SK-N-MC (cell line): ENCODE measurements around the gene FOXP1.
A peak's percentile ranks its signal among the peaks of the same experiment; 100 is the strongest.

Experiments
- DNase-seq: peaks from one replicate; pipeline ENCODE4 v3.0.0-alpha.2; 2011; ENCODE audit warnings: low read depth, low spot score
- H3K27ac ChIP-seq: fragments of 200-600 bp; sonication (generic); 2 replicates; pipeline ENCODE4 v1.5.1; 2016; ENCODE audit warnings: mixed run types
- H3K36me3 ChIP-seq: fragments of 200-600 bp; sonication (generic); 2 replicates; pipeline ENCODE4 v1.6.1; 2017; ENCODE audit warnings: antibody characterized with exemption, low read length, mixed read lengths; ENCODE audit not compliant: insufficient read depth
- H3K4me3 ChIP-seq: fragments of 200-600 bp; sonication (generic); 2 replicates; pipeline ENCODE4 v1.5.1; 2016
- H3K9ac ChIP-seq: fragments of 200-600 bp; sonication (generic); 2 replicates; pipeline ENCODE4 v1.8.0; 2017; ENCODE audit warnings: mixed run types, mixed read lengths; ENCODE audit not compliant: insufficient read length
- H3K9me3 ChIP-seq: fragments of 200-600 bp; sonication (generic); 2 replicates; pipeline ENCODE4 v1.6.1; 2017; ENCODE audit warnings: low read depth, mild to moderate bottlenecking, antibody characterized with exemption, low read length, moderate library complexity, mixed read lengths
- EZH2 ChIP-seq: fragments of 200-600 bp; sonication (generic); IDR thresholded peaks from one replicate; pipeline ENCODE4 v1.6.1; 2017; ENCODE audit warnings: antibody characterized with exemption
- FOXP2 ChIP-seq: optimal IDR thresholded peaks from 2 replicates; pipeline ENCODE3; 2011; ENCODE audit warnings: mild to moderate bottlenecking, moderate library complexity; ENCODE audit not compliant: insufficient read depth; ENCODE audit errors: extremely low read length, control extremely low read depth
- POLR2AphosphoS5 ChIP-seq: IDR thresholded peaks from 2 replicates; pipeline ENCODE4 v1.6.1; 2012; ENCODE audit warnings: mild to moderate bottlenecking, low read depth, low read length, borderline replicate concordance

The FOXP1 gene

DNA sequence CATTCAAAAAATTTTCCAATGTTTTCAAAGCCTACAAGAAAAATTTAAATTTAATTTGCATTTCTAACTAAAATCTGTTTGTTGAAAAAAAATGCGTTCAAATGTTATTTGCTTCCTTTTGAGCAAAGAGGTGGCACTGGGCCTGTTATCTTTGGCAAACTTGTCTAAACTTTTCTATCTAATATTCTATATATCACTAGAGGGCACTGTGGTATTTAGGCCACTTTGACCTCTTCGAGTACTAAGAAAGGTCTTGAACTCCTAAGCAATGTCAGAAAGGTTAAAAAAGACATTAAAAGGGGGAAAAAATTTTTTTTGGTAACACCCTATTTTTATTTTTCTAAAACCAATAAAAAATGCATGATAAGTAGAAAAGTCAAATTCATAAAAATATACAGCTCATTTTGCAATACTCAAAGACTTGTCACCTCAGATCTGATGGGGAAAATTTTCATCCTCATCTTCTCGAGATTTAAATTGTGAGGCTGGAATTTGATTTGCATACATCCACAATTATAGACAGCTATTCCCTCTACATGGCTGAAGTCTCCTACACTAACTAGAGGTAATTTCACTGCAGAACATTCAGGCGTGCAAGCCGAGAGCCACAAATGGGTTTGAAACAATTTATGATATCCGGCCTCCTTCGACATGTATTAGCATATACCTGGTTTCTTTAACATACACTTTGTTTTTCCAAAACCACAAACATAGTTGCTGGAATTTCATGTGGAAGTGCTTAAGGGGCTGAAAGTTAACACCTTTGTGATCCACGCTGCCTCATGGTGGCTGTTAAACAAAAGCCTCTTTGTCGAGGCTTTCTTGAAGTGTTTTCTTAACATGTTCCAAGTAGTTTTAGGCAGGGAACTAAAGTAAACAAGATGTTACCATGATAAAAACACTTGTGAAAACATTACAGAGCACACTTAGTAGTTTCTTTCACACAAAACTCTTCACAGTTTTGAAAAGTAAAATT, 576.4 kb downstream of the FOXP1 start:
- Histone ChIP-seq H3K36me3 (no peaks in the 10 kb centered on the region), H3K4me3 (no peak overlapping the region), H3K9me3 (no peaks in the 10 kb centered on the region), H3K9ac (no peak overlapping the region), H3K27ac (peak overlapping the region; percentile 25; the same call in 1 of the 2 replicates)
- TF ChIP-seq FOXP2 (no peak), POLR2AphosphoS5 (no peak), EZH2 (no peak)
- no peak for DNase-seq

DNA sequence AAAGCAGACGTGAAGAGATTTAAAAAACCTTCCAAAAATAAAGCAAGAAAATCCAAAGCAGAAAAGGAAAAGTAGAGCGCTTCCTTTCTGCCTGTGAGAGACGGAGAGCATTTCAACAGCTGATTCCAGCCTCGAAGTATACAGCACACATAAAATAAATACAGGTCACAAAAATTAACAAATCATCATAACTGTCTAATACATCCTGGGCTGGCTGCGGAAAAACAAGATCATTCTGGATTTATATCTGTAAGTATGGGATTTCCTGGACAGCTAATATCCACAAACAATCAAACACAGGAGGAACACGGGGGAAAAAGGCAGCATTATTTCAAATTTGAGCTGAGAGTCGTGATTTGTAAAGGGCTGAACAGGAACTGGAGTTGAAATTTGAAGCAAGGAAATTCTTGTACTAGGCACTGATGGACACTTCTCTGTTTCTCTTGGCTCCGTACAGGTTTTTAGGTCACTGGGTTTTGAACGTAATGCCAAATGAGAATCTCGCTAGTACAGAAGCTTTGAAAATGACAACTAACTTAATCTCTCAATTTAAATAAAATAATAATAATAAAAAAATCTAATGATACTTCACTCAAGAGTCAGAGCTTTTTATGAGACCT, 577.7 kb downstream of the FOXP1 start:
- H3K9ac ChIP-seq, result no peak overlapping the region
- no peak for DNase-seq
- TF ChIP-seq POLR2AphosphoS5, result no peak
- no peak for TF ChIP-seq EZH2
- TF ChIP-seq FOXP2, result no peak
- H3K36me3 ChIP-seq, result no peaks in the 10 kb centered on the region
- H3K4me3 ChIP-seq, result no peak overlapping the region
- no peaks in the 10 kb centered on the region for H3K9me3 ChIP-seq
- H3K27ac ChIP-seq, result peak overlapping the region; percentile 31; the same call in 1 of the 2 replicates

- no peak for TF ChIP-seq EZH2
- no peak for TF ChIP-seq FOXP2
- no peak for TF ChIP-seq POLR2AphosphoS5
These were observed 580.0 kb downstream of the FOXP1 start for GRCh38 chr3:71003511-71003910.

GRCh38 chr3:71002298-71002697, 581.2 kb downstream of the FOXP1 start:
- Histone ChIP-seq H3K27ac (no peak overlapping the region), H3K9ac (no peak overlapping the region), H3K4me3 (no peak overlapping the region), H3K36me3 (no peaks in the 10 kb centered on the region), H3K9me3 (no peaks in the 10 kb centered on the region)
- TF ChIP-seq FOXP2 (no peak), POLR2AphosphoS5 (no peak), EZH2 (no peak)
- no peak for DNase-seq

More at GRCh38 chr3:71003511-71003910, 580.0 kb downstream of the FOXP1 start:
- H3K4me3 ChIP-seq, result no peak overlapping the region
- H3K36me3 ChIP-seq, result no peaks in the 10 kb centered on the region
- no peak overlapping the region for H3K9ac ChIP-seq
- H3K27ac ChIP-seq, result no peak overlapping the region
- DNase-seq, result no peak
- no peaks in the 10 kb centered on the region for H3K9me3 ChIP-seq

GRCh38 chr3:71001303-71001830, 582.2 kb downstream of the FOXP1 start:
- H3K9me3 ChIP-seq, result no peaks in the 10 kb centered on the region
- H3K36me3 ChIP-seq, result no peaks in the 10 kb centered on the region
- no peak overlapping the region for H3K4me3 ChIP-seq
- no peak overlapping the region for H3K27ac ChIP-seq
- no peak for DNase-seq
- TF ChIP-seq POLR2AphosphoS5, result no peak
- TF ChIP-seq FOXP2, result no peak
- TF ChIP-seq EZH2, result no peak
- H3K9ac ChIP-seq, result no peak overlapping the region

DNA sequence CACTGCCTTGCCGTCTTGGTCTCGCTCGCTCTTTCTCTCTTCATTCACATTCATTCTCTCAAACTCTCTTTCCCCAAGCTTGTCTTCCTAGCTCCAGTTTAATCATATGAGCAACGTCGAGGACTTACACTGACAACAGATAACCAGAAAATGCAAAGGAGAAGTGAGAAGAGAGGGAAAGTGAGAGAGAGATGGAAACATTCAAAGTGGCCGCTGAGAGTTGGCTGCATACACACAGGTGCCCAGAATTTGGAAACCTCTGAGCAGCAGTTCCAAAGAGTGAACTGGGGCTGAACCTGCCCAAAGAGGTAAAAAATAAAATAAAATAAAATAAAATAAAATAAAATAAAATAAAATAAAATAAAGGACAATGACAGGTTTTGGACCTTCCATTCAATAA, 583.0 kb downstream of the FOXP1 start:
- Histone ChIP-seq H3K27ac (no peak overlapping the region), H3K9ac (no peak overlapping the region), H3K4me3 (no peak overlapping the region), H3K9me3 (no peaks in the 10 kb centered on the region), H3K36me3 (no peaks in the 10 kb centered on the region)
- TF ChIP-seq POLR2AphosphoS5 (no peak), EZH2 (no peak), FOXP2 (no peak)
- no peak for DNase-seq

DNA sequence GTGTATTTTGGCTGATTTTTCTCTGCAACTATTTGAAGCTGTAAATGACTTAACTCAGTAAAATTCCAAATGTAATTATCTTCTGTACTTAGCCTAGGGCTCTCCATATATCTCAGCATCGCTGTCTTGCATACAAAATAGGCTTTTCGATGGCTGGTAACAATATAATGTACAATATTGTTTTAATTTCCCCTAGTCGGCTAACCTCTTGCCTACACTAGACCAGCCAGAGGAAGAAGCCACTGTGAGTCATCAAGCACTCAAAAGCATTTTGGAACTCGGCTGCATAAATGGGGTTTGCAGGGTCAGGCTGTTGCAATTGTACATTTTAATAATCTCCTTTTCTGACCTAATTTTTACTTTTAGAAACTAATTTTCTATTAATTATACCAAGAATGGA, 583.8 kb downstream of the FOXP1 start:
- TF ChIP-seq FOXP2 (no peak), EZH2 (no peak), POLR2AphosphoS5 (no peak)
- no peak for DNase-seq
- peak overlapping the region; percentile 75 for H3K27ac ChIP-seq
- H3K9me3 ChIP-seq, result no peaks in the 10 kb centered on the region
- no peaks in the 10 kb centered on the region for H3K36me3 ChIP-seq
- H3K4me3 ChIP-seq, result 0 out of 2 replicates have a peak overlapping the region, but pooled peaks have one; percentile 38
- no peak overlapping the region for H3K9ac ChIP-seq

DNA sequence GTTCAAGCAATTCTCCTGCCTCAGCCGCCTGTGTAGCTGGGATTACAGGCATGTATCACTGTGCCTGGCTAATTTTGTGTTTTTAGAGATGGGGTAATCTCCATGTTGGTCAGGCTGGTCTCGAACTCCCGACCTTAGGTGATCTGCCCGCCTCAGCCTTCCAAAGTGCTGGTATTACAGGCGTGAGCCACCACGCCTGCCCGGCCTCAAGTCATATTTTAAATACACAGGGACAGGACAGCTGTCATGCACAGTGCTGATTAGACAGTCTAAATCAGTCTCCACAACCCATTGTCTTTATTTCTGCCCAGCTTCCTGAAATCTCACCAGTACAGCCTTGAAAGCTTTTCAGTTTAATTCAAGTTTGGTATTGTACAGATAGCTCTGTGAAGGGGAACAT, 587.4 kb downstream of the FOXP1 start:
- TF ChIP-seq FOXP2, result no peak
- Histone ChIP-seq H3K9ac (no peak overlapping the region), H3K27ac (no peak overlapping the region), H3K36me3 (no peaks in the 10 kb centered on the region), H3K4me3 (no peak overlapping the region), H3K9me3 (no peaks in the 10 kb centered on the region)
- DNase-seq, result no peak
